Stimulated activated CD8-positive, alpha-beta memory T cell treated with anti-CD3 and anti-CD28 coated beads, Interleukin-7, amount 100 ng/mL, for 1 hour (primary cell): ENCODE data around the gene BACH2.
"Not testable (repeated sequence)": the region's sequence is repeated elsewhere in the genome, so short reads cannot be mapped to it uniquely, and the experiment has no call there.

Experiments
- DNase-seq, 2 donors: peaks; one replicate each; pipeline ENCODE4 v3.0.0-alpha.2; 2020; ENCODE audit warnings: low read depth in 2 of 2

Gene BACH2

DNA sequence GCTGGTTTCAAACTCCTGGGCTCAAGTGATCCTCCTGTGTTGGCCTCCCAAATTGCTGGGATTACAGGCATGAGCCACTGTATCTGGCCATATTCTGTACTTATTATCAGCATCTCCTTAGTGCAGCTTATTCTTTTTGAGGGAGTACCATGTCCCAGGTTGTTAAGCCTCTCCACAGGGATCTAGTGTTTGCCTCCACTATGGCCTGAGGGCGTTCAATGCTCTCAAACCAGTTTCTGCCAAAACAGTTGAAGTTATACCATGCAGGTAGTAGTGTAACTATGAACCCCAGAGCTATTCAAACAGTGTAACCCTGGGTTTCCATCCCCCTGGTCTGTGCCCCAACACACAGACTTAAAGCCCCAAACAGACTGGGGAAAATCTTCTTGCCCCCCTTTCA, 81.7 kb downstream of the BACH2 start:
- no peak for DNase-seq

DNA sequence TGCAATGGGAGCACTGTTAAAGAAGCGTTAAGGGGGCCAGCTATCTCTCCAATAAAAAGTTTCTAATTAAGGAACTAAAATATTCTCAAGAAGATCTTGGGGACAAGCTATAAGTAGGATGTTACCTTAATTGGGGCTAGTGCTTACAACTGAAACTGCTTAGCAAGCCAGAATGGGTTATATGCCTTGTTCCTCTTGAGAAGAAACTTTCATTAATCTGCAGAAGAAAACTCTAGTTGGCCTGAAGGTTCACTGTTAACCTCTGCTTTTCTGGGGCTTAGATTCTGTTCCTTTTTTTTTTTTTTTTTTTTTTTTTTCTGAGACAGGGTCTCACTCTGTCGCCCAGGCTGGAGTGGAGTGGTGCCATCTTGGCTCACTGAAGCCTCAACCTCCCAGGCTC, 82.2 kb downstream of the BACH2 start:
- no peak for DNase-seq

DNA sequence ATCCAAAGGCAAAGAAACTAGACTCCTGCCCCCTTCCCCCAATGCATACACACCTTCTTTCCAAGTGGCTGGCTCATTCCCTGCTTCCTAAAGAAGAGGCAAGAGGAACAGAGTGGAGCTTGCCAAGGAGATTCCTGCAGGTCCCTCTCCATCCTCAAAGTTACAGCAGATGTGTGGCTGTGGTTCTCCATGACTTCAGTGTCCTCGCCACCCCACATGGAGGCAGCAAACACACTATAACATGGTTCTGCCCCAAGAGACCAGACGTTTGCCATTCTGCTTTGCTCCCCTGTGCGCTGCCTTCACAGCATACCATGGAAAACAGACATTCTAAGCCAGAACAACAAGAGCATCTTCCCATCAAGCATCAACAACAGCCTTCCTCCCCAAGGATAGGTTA, 84.4 kb downstream of the BACH2 start:
- DNase-seq: no peak

DNA sequence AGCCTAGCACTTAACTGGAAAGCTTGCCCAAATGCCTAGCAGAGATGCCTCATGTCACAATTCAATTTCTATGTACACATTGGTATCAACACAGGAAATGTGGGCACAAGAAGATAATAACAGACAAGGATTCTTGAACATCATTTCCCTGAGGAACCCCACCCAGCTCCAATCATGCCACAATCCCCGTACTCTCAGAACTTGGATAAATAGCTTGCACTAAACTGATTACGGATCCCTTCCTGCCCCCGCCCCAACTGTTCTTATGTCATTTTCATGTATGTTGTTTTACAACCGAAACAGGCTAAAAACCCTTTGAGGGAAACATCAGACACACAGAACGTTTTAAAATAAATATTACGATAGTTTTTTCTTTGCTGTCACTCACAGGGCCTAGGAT, 87.1 kb downstream of the BACH2 start:
- no peak for DNase-seq

DNA sequence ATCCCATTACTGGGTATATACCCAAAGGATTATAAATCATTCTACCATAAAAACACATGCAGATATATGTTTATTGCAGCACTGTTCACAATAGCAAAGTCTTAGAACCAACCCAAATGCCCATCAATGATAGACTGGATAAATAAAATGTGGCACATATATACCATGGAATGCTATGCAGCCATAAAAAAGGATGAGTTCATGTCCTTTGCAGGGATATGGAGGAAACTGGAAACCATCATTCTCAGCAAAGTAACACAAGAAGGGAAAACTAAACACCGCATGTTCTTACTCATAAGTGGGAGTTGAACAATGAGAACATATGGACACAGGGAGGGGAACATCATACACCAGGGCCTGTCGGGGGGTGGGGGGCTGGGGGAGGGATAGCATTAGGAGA, 88.0 kb downstream of the BACH2 start:
- DNase-seq: not testable (repeated sequence)

DNA sequence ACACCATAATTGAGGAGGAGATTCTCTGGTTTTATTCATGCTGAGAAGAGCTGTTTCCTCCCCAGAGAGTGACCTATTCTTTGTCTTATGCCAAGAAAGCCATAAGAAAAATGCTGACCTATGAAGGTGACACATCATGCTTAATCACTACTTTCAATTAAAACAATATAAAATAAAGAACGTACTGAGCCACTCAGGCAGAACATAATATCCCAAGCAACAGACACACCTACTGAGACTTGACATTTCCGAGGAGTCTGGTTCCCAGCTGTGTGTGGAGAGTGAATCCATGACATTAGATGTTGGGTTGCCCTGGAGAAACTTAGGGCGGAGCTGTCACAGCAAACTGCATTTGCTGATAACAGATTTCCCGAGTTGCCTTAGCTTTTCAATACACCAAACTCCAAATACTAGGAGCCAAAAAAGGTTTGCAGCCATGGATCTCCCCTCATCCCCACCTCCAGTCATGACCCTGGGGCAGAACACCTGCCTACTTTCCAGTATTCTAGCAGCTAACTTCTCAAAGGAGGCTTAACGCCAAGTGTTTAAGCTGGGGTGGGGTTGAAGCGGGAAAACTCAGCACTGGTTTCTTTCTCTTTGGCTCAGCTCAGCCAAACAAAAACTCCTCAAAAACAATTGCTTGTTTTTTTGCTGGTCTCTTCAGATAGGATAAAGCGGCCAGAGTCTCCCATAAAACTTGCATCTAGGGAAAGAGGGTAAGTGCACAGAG, 92.2 kb downstream of the BACH2 start:
- no peak for DNase-seq

DNA sequence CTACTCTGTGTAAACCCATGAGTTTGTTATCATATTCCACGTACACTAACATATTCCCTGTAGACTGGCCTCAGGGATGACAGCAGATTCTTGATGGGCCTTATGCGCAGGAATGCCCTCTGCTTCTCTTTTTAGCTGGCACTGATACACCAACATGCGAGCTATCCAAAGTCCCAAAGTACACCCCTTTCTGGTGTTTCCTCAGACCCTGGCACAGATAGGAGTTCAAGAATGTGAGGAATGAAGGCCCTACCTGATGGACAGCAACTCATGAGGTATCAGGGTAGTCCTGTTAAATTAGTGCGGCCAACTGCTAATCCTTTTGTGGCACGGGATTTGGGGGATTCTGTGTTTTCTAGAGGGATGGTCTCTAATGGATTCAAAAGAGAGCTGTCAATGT, 93.0 kb downstream of the BACH2 start:
- no peak for DNase-seq

DNA sequence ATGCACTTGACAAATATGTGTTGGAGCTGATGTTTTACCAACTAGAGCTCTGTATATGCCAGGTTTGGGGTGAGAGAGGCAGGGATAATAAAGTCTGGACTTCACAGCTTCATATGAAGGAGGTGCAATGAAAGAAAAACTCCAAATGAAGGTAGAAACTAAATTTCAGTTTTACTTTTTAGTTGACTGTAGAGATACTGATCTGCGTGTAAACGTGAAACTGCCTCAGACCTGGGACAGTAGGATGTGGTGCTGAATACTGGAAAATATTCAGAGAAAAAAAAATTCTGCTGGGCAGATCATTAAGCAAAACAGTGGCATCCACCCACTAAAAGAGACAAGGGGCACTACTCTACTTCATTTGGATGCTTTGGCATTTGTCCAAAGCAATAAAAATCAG, 94.5 kb downstream of the BACH2 start:
- DNase-seq: no peak

DNA sequence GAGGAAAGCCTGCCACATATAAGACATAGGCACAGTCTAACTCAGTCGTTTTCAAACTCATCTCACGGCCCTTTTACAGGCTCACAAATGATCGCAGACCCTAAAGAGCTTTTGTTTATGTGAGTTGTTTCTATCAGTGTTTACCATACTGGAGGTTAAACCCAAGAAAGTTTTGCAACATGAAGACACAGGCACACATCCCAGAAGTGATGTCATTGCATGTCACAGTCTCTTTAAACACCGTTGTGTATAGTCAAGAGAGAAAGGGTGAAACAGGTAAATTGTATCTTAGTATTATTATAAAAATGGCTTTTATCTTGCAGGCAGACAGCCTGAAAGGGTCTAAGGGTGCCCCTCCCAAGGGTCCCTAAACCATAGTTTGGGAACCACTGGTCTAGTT, 96.7 kb downstream of the BACH2 start:
- DNase-seq: no peak

DNA sequence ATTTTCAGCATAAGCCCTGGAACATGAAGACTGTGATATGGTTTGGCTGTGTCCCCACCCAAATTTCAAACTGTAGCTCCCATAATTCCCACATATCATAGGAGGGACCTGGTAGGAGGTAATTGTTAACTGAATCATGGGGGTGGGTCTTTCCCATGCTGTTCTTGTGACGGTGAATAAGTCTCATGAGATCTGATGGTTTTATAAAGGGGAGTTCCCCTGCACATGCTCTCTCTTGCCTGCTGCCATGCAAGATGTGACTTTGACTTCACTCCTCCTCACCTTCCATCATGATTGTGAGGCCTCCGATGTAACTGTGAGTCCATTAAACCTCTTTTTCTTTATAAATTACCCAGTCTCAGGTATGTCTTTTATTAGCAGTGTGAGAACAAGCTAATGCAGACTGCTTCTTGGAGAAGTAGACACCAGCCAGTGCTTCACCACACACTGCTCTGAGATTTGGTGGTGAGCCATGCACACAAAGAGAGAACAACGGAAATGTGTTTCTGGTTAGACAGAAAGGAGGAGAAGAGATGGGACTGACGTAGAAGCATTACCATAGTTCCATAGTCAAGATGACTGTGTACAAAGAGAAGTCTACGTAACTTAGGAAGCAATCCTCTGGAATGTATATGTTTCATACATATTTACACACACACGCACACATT, 97.8 kb downstream of the BACH2 start:
- DNase-seq: no peak

DNA sequence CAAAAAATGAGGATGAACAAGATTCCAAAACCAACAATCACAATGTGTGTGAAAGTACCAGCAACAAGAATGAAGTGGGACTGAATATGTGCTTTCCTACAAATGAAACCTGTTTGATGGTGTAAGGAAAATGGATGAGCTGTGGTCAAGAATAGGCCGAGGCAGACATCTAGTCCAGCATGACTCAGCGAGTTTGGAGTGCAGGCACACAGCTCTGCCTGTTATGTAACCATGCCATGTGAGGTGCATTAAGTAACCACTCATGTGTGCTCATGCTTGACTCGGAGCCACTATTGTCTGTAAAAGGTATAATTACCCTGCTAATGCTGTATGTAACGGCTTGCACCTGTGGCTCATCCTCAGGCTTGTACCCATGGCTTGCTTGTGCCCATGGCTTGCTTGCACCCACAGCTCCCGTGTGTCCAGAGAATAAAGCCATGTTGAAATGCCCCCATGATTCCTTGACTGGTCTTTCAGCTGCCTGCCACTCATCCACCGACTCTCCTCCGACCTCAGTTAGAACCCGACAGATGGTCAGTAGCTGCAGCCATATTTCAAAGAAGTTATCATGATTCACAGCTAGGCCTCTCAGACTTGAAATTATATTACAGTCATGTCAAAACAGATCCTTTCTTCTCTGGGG, 98.7 kb downstream of the BACH2 start:
- no peak for DNase-seq

DNA sequence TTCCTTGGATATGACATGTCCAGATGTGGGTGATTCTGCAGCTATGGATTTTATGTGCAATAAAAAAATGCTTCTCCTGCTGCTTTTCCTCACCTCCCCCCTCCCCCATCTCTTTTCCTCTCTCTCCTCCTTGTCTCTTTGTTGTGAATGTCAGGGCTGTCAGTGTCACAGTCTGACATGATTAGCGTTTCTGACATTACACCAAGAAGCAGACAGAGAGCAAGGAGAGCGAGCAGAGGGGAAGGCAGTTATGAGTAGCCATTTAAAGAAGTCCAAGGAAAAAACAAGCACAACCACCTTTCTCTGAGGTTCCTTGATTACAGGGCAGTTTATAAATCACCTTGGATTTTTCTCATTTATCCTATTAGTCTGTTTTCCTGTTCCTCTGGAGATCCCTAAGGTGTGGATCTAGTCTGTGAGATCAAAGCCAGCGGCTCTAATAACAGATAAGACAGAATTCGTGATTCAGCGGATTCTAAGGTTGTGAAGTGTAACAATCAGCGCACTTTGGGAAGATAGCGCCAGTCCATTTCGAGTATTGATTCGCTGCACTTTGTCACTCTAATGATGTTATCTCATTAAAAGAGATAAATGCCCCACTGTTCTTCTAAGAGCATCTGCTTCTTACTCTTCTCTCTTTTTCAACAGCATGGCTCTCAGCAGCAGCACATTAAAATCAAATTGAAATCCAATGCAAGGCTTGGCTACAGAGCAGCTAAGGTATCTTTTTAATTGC, 101.4 kb downstream of the BACH2 start:
- DNase-seq: no peak

DNA sequence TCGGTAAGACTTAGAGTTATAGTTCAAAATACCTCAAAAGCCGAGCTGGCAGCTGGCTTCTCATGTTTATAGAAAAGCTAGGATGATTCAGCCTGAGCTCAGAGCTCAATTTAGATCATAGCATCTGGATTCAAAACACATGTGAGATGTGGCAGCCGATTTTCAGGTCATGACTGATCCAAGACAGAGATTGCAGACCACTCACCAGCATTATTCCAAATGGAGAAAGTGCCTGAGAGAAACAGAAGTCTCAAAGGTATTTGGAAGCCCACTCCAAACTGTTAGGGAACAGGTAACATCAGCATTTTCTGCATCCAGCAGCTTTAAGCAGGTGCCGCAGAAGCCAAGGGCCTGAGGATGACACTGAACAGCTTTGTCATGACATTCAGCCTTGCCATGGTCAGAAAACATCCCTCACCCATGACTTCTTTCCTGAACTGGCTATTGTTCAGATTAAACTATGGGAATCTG, 102.2 kb downstream of the BACH2 start:
- DNase-seq: no peak

DNA sequence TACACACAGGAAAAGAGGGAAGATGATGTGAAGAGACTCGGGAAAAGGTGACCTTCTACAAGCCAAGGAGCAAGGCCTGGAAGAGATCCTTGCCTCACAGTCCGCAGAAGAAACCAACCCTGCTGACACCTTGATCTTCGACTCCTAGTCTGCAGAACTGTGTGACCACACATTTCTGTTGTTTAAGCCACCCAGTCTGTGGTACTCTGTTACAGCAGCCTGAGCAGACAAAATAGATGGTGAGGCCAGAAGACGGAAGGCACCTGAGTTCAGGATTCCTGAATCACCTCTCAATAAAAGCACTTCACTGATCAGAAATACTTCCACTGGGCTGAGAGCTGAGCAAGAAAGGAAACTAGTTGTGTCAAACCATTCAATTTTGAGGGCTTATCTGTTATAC, 103.3 kb downstream of the BACH2 start:
- DNase-seq: no peak

DNA sequence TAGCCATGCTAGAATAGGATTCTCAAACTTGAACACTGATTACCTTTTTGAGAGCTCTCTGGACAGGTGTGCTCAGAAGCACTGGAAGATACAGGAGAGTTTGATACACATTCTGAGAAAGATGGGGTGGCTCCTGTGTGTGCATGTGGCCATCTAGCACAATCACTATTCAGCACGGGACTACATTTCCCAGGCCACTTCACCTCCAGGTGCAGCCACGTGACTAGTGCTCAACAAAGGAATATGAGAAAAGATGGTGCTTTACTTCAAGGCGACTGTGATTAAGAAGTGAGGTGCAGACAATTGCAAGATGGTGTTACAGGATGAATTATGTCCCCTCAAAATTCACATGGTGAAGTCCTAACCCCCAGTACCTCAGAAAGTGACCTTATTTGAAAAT, 103.8 kb downstream of the BACH2 start:
- no peak for DNase-seq

DNA sequence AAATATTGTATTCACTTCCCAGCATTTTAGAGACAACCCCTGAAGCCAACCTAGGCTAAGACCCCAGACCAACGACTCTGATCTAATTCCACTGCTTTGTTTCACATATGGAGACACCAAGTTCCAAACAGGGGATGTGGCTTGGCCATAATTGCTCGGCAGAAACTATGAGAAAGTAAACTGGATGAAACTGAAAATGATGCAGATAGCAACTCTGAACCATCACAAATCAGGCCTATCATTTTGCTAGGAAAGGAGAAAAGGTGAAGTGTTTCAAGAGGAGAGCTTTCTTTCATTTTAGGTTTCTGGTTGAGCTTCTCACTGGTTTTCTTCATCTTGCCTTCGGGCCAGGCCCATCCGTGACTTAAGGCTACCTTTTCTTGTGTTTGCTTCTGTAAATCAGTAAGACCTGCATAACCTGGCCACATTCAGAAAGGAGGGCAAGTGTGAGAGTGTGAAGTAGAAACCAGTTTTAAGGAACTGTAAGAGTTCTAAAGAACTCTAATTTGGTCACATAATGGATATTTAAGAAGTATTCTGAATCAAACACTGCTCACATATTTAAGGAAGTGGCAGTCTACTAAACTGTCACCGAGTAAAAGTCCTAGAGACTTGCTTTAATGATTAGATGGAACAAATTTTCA, 105.8 kb downstream of the BACH2 start:
- no peak for DNase-seq

DNA sequence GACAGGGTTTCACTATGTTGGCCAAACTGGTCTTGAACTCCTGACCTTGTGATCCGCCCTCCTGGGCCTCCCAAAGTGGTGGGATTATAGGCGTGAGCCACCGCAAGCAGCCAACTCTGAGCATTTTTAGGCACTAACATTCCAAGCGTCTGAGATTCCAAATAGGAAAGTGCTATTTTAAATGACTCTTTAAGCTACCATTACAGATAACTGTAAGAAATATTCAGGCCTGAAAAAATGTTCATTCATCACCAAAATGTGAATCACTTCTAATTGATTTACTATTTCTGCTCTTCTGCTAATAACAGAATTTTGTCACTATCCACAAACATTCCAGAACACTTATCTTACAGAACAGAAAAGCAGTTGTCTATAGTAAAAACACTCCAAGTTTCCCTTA, 106.5 kb downstream of the BACH2 start:
- no peak for DNase-seq

DNA sequence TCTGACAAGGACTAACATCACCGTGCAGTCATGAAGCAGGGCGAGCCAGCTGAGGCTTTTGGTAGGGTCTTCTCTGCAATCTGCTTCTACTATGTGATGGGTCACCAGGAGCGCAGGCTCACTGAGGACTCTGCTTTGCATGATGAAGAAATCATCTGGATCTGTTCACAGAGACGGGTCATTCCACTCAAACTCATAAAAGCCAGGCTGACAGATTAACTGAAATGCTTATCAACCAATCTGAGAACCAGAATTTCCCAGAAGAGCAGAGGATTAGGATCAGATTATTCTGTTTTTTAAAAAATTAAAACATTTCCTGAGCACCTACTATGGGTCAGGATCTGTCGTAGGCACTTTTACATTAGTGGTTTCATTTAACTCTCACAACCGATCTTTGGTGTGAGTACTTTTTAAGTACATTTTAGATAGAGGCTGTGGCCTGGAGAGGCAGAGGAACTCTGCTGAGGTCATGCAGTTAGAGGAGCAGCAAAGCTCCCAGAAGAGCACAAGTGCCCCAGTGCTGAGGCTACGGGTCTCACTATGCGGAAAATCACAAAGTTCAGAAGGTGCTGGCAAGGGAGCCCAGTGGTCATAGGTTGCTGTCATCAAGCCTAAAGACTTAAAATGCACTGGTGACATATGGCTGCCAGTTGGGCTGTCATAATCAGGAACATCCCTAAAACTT, 109.1 kb downstream of the BACH2 start:
- no peak for DNase-seq

DNA sequence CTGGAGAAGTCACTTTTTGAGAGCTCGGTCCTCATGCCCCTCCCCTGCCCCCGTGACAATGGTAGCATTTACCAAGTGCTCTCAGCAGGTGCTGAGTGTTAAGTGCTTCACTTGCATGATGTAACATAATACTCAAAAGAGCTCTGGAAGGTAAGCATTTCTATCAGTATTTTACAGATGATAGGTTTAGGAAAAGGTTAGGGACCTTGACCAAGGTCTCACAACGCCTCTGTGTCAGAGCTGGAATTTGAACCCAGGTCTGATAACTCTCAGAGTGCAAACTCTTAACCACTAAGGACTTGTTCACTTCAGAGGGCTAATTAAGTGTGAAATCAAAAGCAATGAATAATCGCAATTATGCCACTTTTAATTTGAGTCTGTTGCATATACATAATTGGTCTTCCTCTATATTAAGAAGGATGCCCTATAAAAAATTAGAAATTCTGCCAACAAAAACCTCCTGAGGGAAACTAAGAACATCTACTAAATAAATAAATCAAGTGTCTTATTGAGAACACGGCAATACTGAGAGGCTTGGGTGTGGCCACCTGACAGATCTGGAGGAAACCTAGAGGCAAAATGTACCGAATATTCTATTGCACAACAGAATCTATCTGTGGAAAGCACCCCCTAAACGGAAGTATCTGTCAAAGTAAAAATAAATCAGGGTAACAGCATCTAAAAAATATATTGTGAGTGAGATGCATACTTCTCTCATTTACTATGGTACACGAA, 109.8 kb downstream of the BACH2 start:
- no peak for DNase-seq

DNA sequence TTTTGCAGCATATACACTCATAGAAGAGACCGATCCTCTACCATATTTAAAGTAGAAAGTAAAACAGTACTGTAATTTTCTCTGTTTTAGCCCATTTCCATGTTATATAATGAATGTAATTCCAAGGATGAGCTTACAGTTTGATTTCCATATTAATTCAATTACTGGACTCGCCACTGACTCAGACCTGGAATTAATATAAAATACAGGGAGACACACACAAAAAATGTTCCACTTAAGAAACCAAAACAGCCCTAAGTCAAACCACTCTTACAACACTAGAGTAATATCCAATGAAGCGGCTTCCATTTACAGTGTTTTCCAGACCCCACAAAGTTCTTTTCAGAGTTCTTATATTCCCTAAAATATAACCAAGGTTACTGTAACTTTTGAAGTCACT, 110.6 kb downstream of the BACH2 start:
- no peak for DNase-seq
